ENCODE measurements around the gene RBMXL3. TPM values are rescaled to one million over a fixed set of nuclear protein-coding genes. Genes with fewer than 3 reads are reported as not detected.

Gene RBMXL3
- total RNA-seq (2021; fragmentation: NEBNext Ultra II Directional; extraction: Animal tissue kit (Norgen Biotek cat#: 25700)), result not detected
- long read RNA-seq, result 0 reads

GRCh38 chrX:115189110-115189509 is at the start of gene RBMXL3:
Gene RBMXL3, plus strand, starts transcription at chrX:115189410. Its CDS starts 32 bp downstream, at chrX:115189442.
- H3K27ac Mint-ChIP-seq, result no peak within 1 kb of the TSS
- TF ChIP-seq CTCF (IDR thresholded peaks at IDR 0.05), result no peak
- H3K36me3 Mint-ChIP-seq (ENCODE audit: low read depth), result no peaks in the 10 kb centered on the region
- H3K4me3 Mint-ChIP-seq, result no peak within 1 kb of the TSS
- peaks cover 6% of the 10 kb centered on the region; the same call in 1 of the 2 replicates for H3K4me1 Mint-ChIP-seq (ENCODE audit: low read depth)
- DNase-seq, result no peak
- H3K9me3 Mint-ChIP-seq, result peaks cover 5% of the 10 kb centered on the region; the same call in 1 of the 2 replicates
- H3K27me3 Mint-ChIP-seq (ENCODE audit: insufficient read depth), result no peaks in the 10 kb centered on the region

- H3K36me3 Mint-ChIP-seq (ENCODE audit: low read depth), result peaks cover 25% of the 10 kb centered on the region
- H3K27ac Mint-ChIP-seq, result no peak overlapping the region
- no peak overlapping the region for H3K4me3 Mint-ChIP-seq
- no peak for DNase-seq
- no peaks in the 10 kb centered on the region for H3K4me1 Mint-ChIP-seq (ENCODE audit: low read depth)
- H3K27me3 Mint-ChIP-seq (ENCODE audit: insufficient read depth), result no peaks in the 10 kb centered on the region; the same call in 1 of the 2 replicates
- no peak for TF ChIP-seq CTCF (IDR thresholded peaks at IDR 0.05)
- H3K9me3 Mint-ChIP-seq, result no peaks in the 10 kb centered on the region
Measured at GRCh38 chrX:115142057-115142456, 47.2 kb upstream of the RBMXL3 start.

GRCh38 chrX:115147220-115147619 is 42.0 kb upstream of the RBMXL3 start:
- TF ChIP-seq CTCF (IDR thresholded peaks at IDR 0.05), result peak; percentile 75
- DNase-seq, result no peak
- H3K27ac Mint-ChIP-seq, result no peak overlapping the region
- H3K36me3 Mint-ChIP-seq (ENCODE audit: low read depth), result peaks cover 25% of the 10 kb centered on the region
- no peak overlapping the region for H3K4me3 Mint-ChIP-seq
- H3K4me1 Mint-ChIP-seq (ENCODE audit: low read depth), result no peaks in the 10 kb centered on the region
- H3K9me3 Mint-ChIP-seq, result no peaks in the 10 kb centered on the region
- H3K27me3 Mint-ChIP-seq (ENCODE audit: insufficient read depth), result no peaks in the 10 kb centered on the region; the same call in 1 of the 2 replicates

GRCh38 chrX:115173181-115173580 is 16.0 kb upstream of the RBMXL3 start:
- Mint-ChIP-seq H3K4me1 (ENCODE audit: low read depth) (peaks cover 13% of the 10 kb centered on the region), H3K27me3 (ENCODE audit: insufficient read depth) (no peaks in the 10 kb centered on the region), H3K27ac (no peak overlapping the region), H3K36me3 (ENCODE audit: low read depth) (no peaks in the 10 kb centered on the region), H3K9me3 (no peaks in the 10 kb centered on the region), H3K4me3 (no peak overlapping the region)
- DNase-seq, result no peak
- no peak for TF ChIP-seq CTCF (IDR thresholded peaks at IDR 0.05)

- H3K4me3 Mint-ChIP-seq, result no peak overlapping the region
- H3K27ac Mint-ChIP-seq, result peak overlapping the region; percentile 65
- DNase-seq, result no peak
- H3K4me1 Mint-ChIP-seq (ENCODE audit: low read depth), result peaks cover 13% of the 10 kb centered on the region
- no peaks in the 10 kb centered on the region for H3K36me3 Mint-ChIP-seq (ENCODE audit: low read depth)
- no peaks in the 10 kb centered on the region for H3K27me3 Mint-ChIP-seq (ENCODE audit: insufficient read depth)
- no peak for TF ChIP-seq CTCF (IDR thresholded peaks at IDR 0.05)
- H3K9me3 Mint-ChIP-seq, result no peaks in the 10 kb centered on the region
Measured at GRCh38 chrX:115174548-115174947, 14.7 kb upstream of the RBMXL3 start.

GRCh38 chrX:115177932-115178331 is 11.3 kb upstream of the RBMXL3 start:
- Mint-ChIP-seq H3K27ac (no peak overlapping the region), H3K4me1 (ENCODE audit: low read depth) (peaks cover 22% of the 10 kb centered on the region), H3K9me3 (no peaks in the 10 kb centered on the region), H3K4me3 (no peak overlapping the region), H3K36me3 (ENCODE audit: low read depth) (no peaks in the 10 kb centered on the region), H3K27me3 (ENCODE audit: insufficient read depth) (no peaks in the 10 kb centered on the region)
- DNase-seq, result no peak
- no peak for TF ChIP-seq CTCF (IDR thresholded peaks at IDR 0.05)

Data from HFFc6 (cell line).